Stimulated activated CD4-positive, alpha-beta T cell treated with anti-CD3 and anti-CD28 coated beads, Interleukin-15, amount 100 ng/mL, for 1 hour (primary cell): Measurements from ENCODE around the gene RASIP1.
"Not testable (repeated sequence)": the region's sequence is repeated elsewhere in the genome, so short reads cannot be mapped to it uniquely, and the experiment has no call there.

Source experiments
- DNase-seq, 2 donors: peaks; one replicate each; pipeline ENCODE4 v3.0.0-alpha.2; 2020; ENCODE audit warnings: low read depth in 1 of 2, low spot score in 1 of 2

Gene RASIP1

GRCh38 chr19:48713041-48713863 is 27.2 kb downstream of the RASIP1 start:
- DNase-seq = no peak

GRCh38 chr19:48711106-48711662 is 29.2 kb downstream of the RASIP1 start:
- DNase-seq = no peak

- DNase-seq = no peak
Observed at GRCh38 chr19:48708471-48708870, 31.9 kb downstream of the RASIP1 start.

GRCh38 chr19:48705431-48705830 is 35.0 kb downstream of the RASIP1 start:
- DNase-seq = no peak

GRCh38 chr19:48703316-48703715 is 37.1 kb downstream of the RASIP1 start:
- DNase-seq = no peak

GRCh38 chr19:48702701-48703100 is 37.7 kb downstream of the RASIP1 start:
- no peak for DNase-seq

- no peak for DNase-seq
Observed at GRCh38 chr19:48698046-48698445, 42.4 kb downstream of the RASIP1 start.

GRCh38 chr19:48696353-48697010 is 43.9 kb downstream of the RASIP1 start:
- no peak for DNase-seq

GRCh38 chr19:48695743-48696352 is 44.6 kb downstream of the RASIP1 start, which contains the start of gene FUT2:
Gene FUT2, plus strand, starts transcription at chr19:48695971. Its CDS starts 6,986 bp downstream, at chr19:48702957.
- DNase-seq = no peak

GRCh38 chr19:48693629-48694028 is 46.8 kb downstream of the RASIP1 start:
- DNase-seq = not testable (repeated sequence)

GRCh38 chr19:48689449-48689848 is 51.0 kb downstream of the RASIP1 start:
- no peak for DNase-seq

- DNase-seq = no peak
Observed at GRCh38 chr19:48687776-48688175, 52.6 kb downstream of the RASIP1 start.

- DNase-seq = not testable (repeated sequence)
Observed at GRCh38 chr19:48686637-48687036, 53.8 kb downstream of the RASIP1 start.

- DNase-seq = no peak
Observed at GRCh38 chr19:48686088-48686487, 54.3 kb downstream of the RASIP1 start.

GRCh38 chr19:48685583-48685982 is 54.8 kb downstream of the RASIP1 start:
- no peak for DNase-seq

GRCh38 chr19:48683349-48683748 is 57.1 kb downstream of the RASIP1 start:
- no peak for DNase-seq

GRCh38 chr19:48681127-48681470 is 59.3 kb downstream of the RASIP1 start:
- no peak for DNase-seq

- DNase-seq = no peak
Observed at GRCh38 chr19:48680436-48681126, 59.8 kb downstream of the RASIP1 start.

GRCh38 chr19:48680006-48680405 is 60.4 kb downstream of the RASIP1 start:
- DNase-seq = not testable (repeated sequence)

GRCh38 chr19:48678201-48678600 is 62.2 kb downstream of the RASIP1 start:
- DNase-seq = no peak

- no peak for DNase-seq
Observed at GRCh38 chr19:48676887-48677286, 63.5 kb downstream of the RASIP1 start.
